ENCODE data around the gene ACAA1.
A peak's percentile ranks its signal among the peaks of the same experiment; 100 is the strongest.

ACAA1 gene

DNA sequence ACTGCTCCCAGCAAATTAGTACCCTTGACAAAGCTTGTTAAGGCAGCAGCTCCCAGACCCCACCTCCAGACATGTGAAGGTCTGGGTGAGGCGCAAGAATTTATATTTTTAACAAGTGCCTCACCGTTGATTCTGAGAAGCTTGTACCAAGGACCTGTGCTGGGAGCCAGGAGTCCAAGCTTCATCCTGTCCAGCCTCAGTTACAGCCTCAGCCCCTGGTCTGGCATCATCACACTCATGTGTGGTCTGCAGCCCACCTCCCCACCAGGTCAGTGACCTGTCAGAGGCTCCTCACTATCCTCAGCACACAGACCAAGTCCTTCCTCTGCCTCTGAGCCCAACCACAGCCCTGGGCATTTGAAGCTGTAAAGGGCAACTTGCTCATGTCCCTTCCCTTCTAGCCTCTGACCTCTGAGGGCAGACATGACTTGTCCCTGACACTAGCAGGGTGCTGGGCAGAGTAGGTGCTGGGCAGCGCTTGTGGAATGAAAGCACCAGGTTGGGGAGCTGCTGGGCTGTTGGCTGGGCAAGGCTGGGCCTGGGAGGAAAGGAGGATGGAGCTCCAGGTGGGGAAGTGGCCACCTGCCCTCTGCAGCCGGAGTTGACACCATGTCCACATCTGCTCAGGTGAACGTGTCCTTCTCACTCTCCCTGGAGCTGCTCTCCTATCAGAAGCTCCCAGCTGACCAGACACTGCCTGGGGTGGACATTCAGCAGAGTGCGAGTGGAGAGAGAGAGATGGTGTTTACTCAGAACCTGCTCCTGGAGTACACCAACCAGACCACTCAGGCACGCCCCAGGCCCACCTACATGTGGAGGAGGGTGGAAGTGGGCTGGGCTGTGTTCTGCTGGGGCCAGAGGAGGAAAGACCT, 16.9 kb downstream of the ACAA1 start:
- DNase-seq (ENCODE audit: low spot score) (peak; percentile 42), ATAC-seq (ENCODE audit: low read depth) (no peak)
- H3K9me3 ChIP-seq (ENCODE audit: severe bottlenecking): no peaks in the 10 kb centered on the region
- H3K27ac ChIP-seq (ENCODE audit: poor library complexity, severe bottlenecking): no peak overlapping the region
- no peaks in the 10 kb centered on the region for H3K27me3 ChIP-seq (ENCODE audit: insufficient read depth, poor library complexity, severe bottlenecking)
- TF ChIP-seq, protein P1, sequence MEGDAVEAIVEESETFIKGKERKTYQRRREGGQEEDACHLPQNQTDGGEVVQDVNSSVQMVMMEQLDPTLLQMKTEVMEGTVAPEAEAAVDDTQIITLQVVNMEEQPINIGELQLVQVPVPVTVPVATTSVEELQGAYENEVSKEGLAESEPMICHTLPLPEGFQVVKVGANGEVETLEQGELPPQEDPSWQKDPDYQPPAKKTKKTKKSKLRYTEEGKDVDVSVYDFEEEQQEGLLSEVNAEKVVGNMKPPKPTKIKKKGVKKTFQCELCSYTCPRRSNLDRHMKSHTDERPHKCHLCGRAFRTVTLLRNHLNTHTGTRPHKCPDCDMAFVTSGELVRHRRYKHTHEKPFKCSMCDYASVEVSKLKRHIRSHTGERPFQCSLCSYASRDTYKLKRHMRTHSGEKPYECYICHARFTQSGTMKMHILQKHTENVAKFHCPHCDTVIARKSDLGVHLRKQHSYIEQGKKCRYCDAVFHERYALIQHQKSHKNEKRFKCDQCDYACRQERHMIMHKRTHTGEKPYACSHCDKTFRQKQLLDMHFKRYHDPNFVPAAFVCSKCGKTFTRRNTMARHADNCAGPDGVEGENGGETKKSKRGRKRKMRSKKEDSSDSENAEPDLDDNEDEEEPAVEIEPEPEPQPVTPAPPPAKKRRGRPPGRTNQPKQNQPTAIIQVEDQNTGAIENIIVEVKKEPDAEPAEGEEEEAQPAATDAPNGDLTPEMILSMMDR (IDR thresholded peaks at IDR 0.05; ENCODE audit: poor library complexity, severe bottlenecking): no peak
- H3K4me1 ChIP-seq (ENCODE audit: insufficient read depth, poor library complexity, severe bottlenecking): no peaks in the 10 kb centered on the region
- no peak overlapping the region for H3K4me3 ChIP-seq (ENCODE audit: severe bottlenecking)
- H3K36me3 ChIP-seq (ENCODE audit: low read depth): peaks cover 32% of the 10 kb centered on the region

DNA sequence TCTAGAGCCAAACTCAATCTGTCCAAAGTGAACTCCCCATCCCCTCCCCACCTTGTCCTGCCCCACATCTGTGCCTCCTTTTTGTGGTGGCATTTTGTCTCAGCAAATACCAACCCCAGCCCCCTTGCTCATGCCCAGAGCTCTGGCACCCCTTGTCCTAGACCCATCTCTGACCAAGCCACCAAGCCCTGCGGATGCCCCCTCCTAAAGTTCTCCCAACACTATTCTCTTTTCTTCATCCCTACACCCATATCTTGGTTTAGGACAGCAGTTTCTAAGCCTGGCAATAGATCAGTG, 17.7 kb downstream of the ACAA1 start:
- Histone ChIP-seq H3K27me3 (ENCODE audit: insufficient read depth, poor library complexity, severe bottlenecking) (no peaks in the 10 kb centered on the region), H3K4me3 (ENCODE audit: severe bottlenecking) (no peak overlapping the region), H3K36me3 (ENCODE audit: low read depth) (peaks cover 23% of the 10 kb centered on the region), H3K27ac (ENCODE audit: poor library complexity, severe bottlenecking) (no peak overlapping the region), H3K9me3 (ENCODE audit: severe bottlenecking) (no peaks in the 10 kb centered on the region), H3K4me1 (ENCODE audit: insufficient read depth, poor library complexity, severe bottlenecking) (no peaks in the 10 kb centered on the region)
- ATAC-seq (ENCODE audit: low read depth) (no peak), DNase-seq (ENCODE audit: low spot score) (peak; percentile 24)
- TF ChIP-seq, protein P1 (IDR thresholded peaks at IDR 0.05; ENCODE audit: poor library complexity, severe bottlenecking): no peak

DNA sequence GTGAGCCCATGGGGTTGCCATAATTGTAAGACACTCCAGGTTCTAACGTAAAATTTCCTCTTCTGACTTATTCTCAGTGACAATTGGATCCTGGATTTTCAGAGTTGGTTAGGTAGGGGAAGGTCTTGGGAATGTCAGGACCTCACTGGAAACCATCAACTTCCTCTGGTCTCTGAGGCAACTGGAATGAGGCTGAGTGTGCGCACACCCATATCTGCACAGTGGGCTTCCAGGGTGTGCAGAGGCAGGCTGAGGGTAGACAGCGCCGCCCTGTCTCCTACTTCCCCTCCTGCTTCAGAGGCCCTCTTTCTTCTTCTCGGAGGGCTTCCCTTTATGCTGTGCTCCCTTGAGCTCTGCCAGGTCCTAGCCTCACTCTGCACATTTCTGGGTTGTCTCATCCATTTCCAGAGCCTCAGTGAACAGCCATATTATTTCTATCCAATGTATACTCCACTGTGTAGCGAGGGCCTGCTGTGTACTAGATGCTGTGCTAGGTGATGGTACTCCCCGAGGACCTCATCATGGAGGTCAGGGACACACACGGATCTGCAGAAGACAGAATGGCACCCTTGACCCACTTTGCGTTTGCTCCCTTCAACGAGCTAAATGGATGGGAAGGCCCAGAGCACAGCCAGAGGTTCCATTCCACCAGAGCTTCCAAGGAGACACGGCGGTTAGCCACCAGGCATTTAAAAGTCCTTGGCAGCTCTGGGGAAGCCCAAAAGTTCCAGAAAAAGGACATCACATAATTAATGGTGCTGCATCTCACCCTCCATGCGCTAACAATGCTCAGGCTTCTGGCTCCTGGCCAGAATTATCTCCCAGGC, 18.3 kb downstream of the ACAA1 start:
- DNase-seq (ENCODE audit: low spot score): peak; percentile 23
- H3K4me1 ChIP-seq (ENCODE audit: insufficient read depth, poor library complexity, severe bottlenecking): no peaks in the 10 kb centered on the region
- no peak overlapping the region for H3K4me3 ChIP-seq (ENCODE audit: severe bottlenecking)
- peaks cover 18% of the 10 kb centered on the region for H3K36me3 ChIP-seq (ENCODE audit: low read depth)
- no peaks in the 10 kb centered on the region for H3K9me3 ChIP-seq (ENCODE audit: severe bottlenecking)
- H3K27ac ChIP-seq (ENCODE audit: poor library complexity, severe bottlenecking): no peak overlapping the region
- H3K27me3 ChIP-seq (ENCODE audit: insufficient read depth, poor library complexity, severe bottlenecking): no peaks in the 10 kb centered on the region
- no peak; the same call in 2 of the 3 replicates for ATAC-seq (ENCODE audit: low read depth)
- TF ChIP-seq, protein P1 (IDR thresholded peaks at IDR 0.05; ENCODE audit: poor library complexity, severe bottlenecking): no peak

DNA sequence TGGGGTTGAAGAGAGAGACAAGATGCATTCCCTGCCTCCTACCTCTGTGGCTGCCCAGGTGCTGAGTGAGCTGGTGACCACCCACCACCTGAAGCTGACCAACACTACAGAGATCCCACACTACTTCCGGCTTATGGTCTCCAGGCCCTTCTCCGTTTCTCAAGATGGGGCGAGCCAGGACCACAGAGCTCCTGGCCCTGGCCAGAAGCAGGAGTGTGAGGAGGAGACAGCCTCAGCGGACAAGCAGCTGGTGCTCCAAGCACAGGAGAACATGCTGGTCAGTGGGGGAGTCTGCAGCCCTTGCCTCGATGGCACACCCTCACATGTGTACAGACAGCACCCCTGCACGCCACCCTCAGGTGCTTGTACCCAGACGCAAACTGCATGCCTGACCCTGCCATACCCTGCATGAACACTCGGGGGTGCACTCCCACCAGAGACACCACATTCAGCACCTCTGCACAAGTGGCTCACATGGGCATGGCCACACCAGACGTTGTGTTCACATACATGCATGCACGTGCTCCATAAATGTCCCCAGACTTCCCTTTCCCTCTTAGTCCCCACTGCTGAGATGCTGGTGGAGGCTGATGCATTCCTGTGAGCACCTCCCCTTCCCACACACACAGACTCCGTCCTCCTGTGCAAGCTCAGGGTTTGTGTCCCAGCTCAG, 19.0 kb downstream of the ACAA1 start:
- ATAC-seq (ENCODE audit: low read depth): peak; percentile 53
- Histone ChIP-seq H3K27ac (ENCODE audit: poor library complexity, severe bottlenecking) (no peak overlapping the region), H3K27me3 (ENCODE audit: insufficient read depth, poor library complexity, severe bottlenecking) (no peaks in the 10 kb centered on the region), H3K9me3 (ENCODE audit: severe bottlenecking) (no peaks in the 10 kb centered on the region), H3K4me3 (ENCODE audit: severe bottlenecking) (no peak overlapping the region), H3K36me3 (ENCODE audit: low read depth) (peaks cover 10% of the 10 kb centered on the region), H3K4me1 (ENCODE audit: insufficient read depth, poor library complexity, severe bottlenecking) (no peaks in the 10 kb centered on the region)
- peak; percentile 53 for DNase-seq (ENCODE audit: low spot score)
- TF ChIP-seq, protein P1 (IDR thresholded peaks at IDR 0.05; ENCODE audit: poor library complexity, severe bottlenecking): peak; percentile 75
